Caki2 (cell line): ENCODE results near the gene GSE1. TPM values are rescaled to one million over a fixed set of nuclear protein-coding genes. Genes with fewer than 3 reads are reported as not detected.

Experiments used
- DNase-seq: peaks from one replicate; pipeline ENCODE4 v3.0.0-alpha.2; 2015; ENCODE audit warnings: low read depth
- in situ Hi-C: cut with HindIII; loops from 2 replicates; pipeline ENCODE4 v1.10.0; 2016; ENCODE audit warnings: low sequenced_read_pairs, low pct_unique_long_range_greater_than_20kb, mixed read lengths
- total RNA-seq: library from RNA; depleted of rRNA; stranded (reverse); fragments of >200 nt; shearing (Covaris generic); gene quantifications from 2 replicates; pipeline ENCODE4 v1.2.3, GENCODE V29; 2014; ENCODE audit warnings: low replicate concordance

Gene GSE1
- total RNA-seq, 1 experiment from 2014 or later: 7.1 TPM

- no peak for DNase-seq
- in situ Hi-C loops: no loop called here
These were observed 37.2 kb downstream of the GSE1 start for GRCh38 chr16:85650135-85650843.

- in situ Hi-C loops: no loop called here
- no peak for DNase-seq
These were observed 37.9 kb downstream of the GSE1 start for GRCh38 chr16:85650844-85651628.

- in situ Hi-C loops: no loop called here
- no peak for DNase-seq
These were observed 38.7 kb downstream of the GSE1 start for GRCh38 chr16:85651629-85652430.

GRCh38 chr16:85652431-85653221 is 39.5 kb downstream of the GSE1 start:
- peak; percentile 33 for DNase-seq
- in situ Hi-C loops: no loop called here

- in situ Hi-C loops: no loop called here
- no peak for DNase-seq
These were observed 40.3 kb downstream of the GSE1 start for GRCh38 chr16:85653290-85653891.

GRCh38 chr16:85654251-85655095 is 41.4 kb downstream of the GSE1 start:
- in situ Hi-C loops: no loop called here
- no peak for DNase-seq

- in situ Hi-C loops: no loop called here
- no peak for DNase-seq
These were observed 42.4 kb downstream of the GSE1 start for GRCh38 chr16:85655216-85656129.

GRCh38 chr16:85656351-85657266 is 43.5 kb downstream of the GSE1 start:
- in situ Hi-C loops: no loop called here
- DNase-seq: no peak

- in situ Hi-C loops: no loop called here
- no peak for DNase-seq
These were observed 44.1 kb downstream of the GSE1 start for GRCh38 chr16:85657267-85657650.

GRCh38 chr16:85657996-85658395 is 44.9 kb downstream of the GSE1 start:
- in situ Hi-C loops: no loop called here
- DNase-seq: no peak

GRCh38 chr16:85658504-85659326 is 45.6 kb downstream of the GSE1 start:
- in situ Hi-C loops: no loop called here
- no peak for DNase-seq

GRCh38 chr16:85659336-85659735 is 46.2 kb downstream of the GSE1 start:
- in situ Hi-C loops: no loop called here
- no peak for DNase-seq

- in situ Hi-C loops: no loop called here
- DNase-seq: peak; percentile 59
These were observed 46.8 kb downstream of the GSE1 start for GRCh38 chr16:85659805-85660511.
